AG10803 (cell line): ENCODE results near the gene ZFYVE28.
A peak's percentile ranks its signal among the peaks of the same experiment; 100 is the strongest.

Experiments
- DNase-seq: peaks from one replicate; pipeline ENCODE4 v3.0.0; 2010; ENCODE audit warnings: low read depth
- H3K4me3 ChIP-seq: 2 replicates; pipeline ENCODE4 v1.5.1; 2011; ENCODE audit warnings: mild to moderate bottlenecking, low read length, control low read depth
- CTCF ChIP-seq: conservative IDR thresholded peaks from 2 replicates; pipeline ENCODE4 v1.5.1; 2011; ENCODE audit warnings: mild to moderate bottlenecking, low read length, control low read depth, inconsistent platforms

ZFYVE28 gene

GRCh38 chr4:2297606-2298531 lies 120.6 kb downstream of the ZFYVE28 start:
- no peak for DNase-seq
- TF ChIP-seq CTCF, result no peak
- no peak overlapping the region for H3K4me3 ChIP-seq

- TF ChIP-seq CTCF, result no peak
- DNase-seq, result no peak
Measured at GRCh38 chr4:2296631-2297601, 121.5 kb downstream of the ZFYVE28 start.

GRCh38 chr4:2295900-2296442 lies 122.5 kb downstream of the ZFYVE28 start:
- TF ChIP-seq CTCF, result no peak
- DNase-seq, result no peak

More at GRCh38 chr4:2296631-2297601, 121.5 kb downstream of the ZFYVE28 start:
- H3K4me3 ChIP-seq, result no peak overlapping the region

GRCh38 chr4:2295500-2295899 lies 122.9 kb downstream of the ZFYVE28 start:
- TF ChIP-seq CTCF, result no peak
- DNase-seq, result no peak
- no peak overlapping the region for H3K4me3 ChIP-seq

More at GRCh38 chr4:2295900-2296442, 122.5 kb downstream of the ZFYVE28 start:
- H3K4me3 ChIP-seq, result no peak overlapping the region

- peak; percentile 82 for DNase-seq
- H3K4me3 ChIP-seq, result no peak overlapping the region
- no peak for TF ChIP-seq CTCF
Measured at GRCh38 chr4:2292646-2293108, 125.8 kb downstream of the ZFYVE28 start.

GRCh38 chr4:2291705-2292645 lies 126.5 kb downstream of the ZFYVE28 start:
- H3K4me3 ChIP-seq, result no peak overlapping the region
- no peak for DNase-seq
- TF ChIP-seq CTCF, result no peak
